ENCODE data around the gene PA2G4.

The PA2G4 gene

DNA sequence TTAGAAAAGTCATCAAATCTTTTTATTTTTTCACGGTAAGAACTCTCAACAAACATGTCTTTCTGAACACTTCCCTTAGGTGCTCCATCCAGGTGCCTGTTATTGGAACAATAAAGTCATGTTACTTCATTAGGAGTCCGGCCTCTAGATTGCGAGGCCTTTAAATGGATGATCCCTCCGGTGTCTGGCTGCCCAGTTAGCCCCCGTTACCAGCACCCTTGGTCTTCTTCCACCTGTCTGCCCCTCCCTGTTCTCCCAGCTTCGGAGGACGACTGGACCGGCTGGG lies 593 bp upstream of the PA2G4 start:
- Histone ChIP-seq H3K4me3 (ENCODE audit: severe bottlenecking) (peak overlapping the region; percentile 77), H3K9me3 (ENCODE audit: severe bottlenecking) (no peaks in the 10 kb centered on the region), H3K4me1 (ENCODE audit: insufficient read depth, poor library complexity, severe bottlenecking) (peaks cover 8% of the 10 kb centered on the region), H3K27me3 (ENCODE audit: insufficient read depth, poor library complexity, severe bottlenecking) (no peaks in the 10 kb centered on the region), H3K36me3 (ENCODE audit: low read depth) (peaks cover 42% of the 10 kb centered on the region), H3K27ac (ENCODE audit: poor library complexity, severe bottlenecking) (peak overlapping the region; percentile 69)
- no peak for ATAC-seq (ENCODE audit: low read depth)
- TF ChIP-seq, protein P1, sequence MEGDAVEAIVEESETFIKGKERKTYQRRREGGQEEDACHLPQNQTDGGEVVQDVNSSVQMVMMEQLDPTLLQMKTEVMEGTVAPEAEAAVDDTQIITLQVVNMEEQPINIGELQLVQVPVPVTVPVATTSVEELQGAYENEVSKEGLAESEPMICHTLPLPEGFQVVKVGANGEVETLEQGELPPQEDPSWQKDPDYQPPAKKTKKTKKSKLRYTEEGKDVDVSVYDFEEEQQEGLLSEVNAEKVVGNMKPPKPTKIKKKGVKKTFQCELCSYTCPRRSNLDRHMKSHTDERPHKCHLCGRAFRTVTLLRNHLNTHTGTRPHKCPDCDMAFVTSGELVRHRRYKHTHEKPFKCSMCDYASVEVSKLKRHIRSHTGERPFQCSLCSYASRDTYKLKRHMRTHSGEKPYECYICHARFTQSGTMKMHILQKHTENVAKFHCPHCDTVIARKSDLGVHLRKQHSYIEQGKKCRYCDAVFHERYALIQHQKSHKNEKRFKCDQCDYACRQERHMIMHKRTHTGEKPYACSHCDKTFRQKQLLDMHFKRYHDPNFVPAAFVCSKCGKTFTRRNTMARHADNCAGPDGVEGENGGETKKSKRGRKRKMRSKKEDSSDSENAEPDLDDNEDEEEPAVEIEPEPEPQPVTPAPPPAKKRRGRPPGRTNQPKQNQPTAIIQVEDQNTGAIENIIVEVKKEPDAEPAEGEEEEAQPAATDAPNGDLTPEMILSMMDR (IDR thresholded peaks at IDR 0.05; ENCODE audit: poor library complexity, severe bottlenecking), result no peak
- no peak for DNase-seq (ENCODE audit: low spot score)

DNA sequence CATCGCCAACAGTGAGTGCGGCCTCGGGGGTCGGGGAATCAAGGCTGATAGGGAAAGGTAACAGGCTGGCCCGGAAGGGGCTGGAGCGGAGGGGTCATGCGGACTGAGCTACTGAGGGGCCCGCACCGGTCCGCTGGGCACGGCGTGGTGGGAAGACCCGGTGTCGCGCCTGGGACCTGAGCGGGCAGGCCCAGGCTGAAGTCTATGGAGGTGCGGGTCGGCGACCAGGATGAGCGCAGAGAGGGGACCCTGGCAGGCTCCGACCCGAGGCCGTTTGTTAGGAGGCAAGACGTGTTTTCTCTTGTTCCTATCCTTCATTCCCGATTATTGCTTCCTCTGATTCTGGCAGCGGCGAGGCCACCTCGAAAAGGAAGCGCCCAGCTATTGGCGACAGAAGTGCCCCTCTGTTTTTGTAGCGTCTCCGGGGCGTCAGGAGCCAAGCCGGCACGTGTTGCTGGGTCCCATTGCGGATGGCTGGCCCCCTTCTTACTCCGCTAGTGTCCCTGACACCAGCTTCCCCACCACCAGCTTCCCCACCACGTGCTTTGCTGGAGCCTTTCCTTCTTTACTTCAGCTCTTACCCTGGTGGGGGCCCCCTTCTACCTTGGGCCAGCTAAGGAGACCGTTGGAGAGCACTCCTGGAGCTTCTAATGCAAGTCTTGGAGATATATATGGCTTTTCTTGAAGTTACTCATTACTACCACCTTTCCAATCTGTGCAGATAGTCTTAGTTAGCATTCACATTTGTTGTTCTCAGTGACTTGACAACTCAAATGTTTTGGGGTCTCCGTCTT lies 653 bp downstream of the PA2G4 start:
- TF ChIP-seq, protein P1 (IDR thresholded peaks at IDR 0.05; ENCODE audit: poor library complexity, severe bottlenecking), result peak; percentile 13
- H3K4me1 ChIP-seq (ENCODE audit: insufficient read depth, poor library complexity, severe bottlenecking), result peaks cover 8% of the 10 kb centered on the region
- H3K27ac ChIP-seq (ENCODE audit: poor library complexity, severe bottlenecking), result peak overlapping the region; percentile 69
- no peaks in the 10 kb centered on the region for H3K27me3 ChIP-seq (ENCODE audit: insufficient read depth, poor library complexity, severe bottlenecking)
- peak; percentile 62 for DNase-seq (ENCODE audit: low spot score)
- no peaks in the 10 kb centered on the region for H3K9me3 ChIP-seq (ENCODE audit: severe bottlenecking)
- peak overlapping the region; percentile 77 for H3K4me3 ChIP-seq (ENCODE audit: severe bottlenecking)
- peak; percentile 2; the same call in 2 of the 3 replicates for ATAC-seq (ENCODE audit: low read depth)
- H3K36me3 ChIP-seq (ENCODE audit: low read depth), result peaks cover 53% of the 10 kb centered on the region

DNA sequence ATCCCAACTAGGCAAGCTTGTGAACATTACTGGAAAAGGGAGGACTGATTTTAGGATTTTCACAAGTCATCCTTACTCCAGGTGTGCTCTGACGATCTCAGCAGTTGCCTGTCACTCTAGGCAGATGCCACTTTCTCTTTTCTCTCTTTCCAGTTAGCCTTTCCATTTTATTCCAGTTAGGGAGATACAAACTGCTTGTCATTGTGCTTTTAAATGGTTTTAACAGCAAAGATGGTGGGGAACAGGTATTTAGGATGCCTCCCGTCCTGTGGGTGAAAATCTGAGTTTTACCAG lies 1.2 kb downstream of the PA2G4 start:
- no peak for ATAC-seq (ENCODE audit: low read depth)
- no peak for DNase-seq (ENCODE audit: low spot score)
- H3K4me1 ChIP-seq (ENCODE audit: insufficient read depth, poor library complexity, severe bottlenecking), result peaks cover 11% of the 10 kb centered on the region
- peak overlapping the region; percentile 69 for H3K27ac ChIP-seq (ENCODE audit: poor library complexity, severe bottlenecking)
- TF ChIP-seq, protein P1 (IDR thresholded peaks at IDR 0.05; ENCODE audit: poor library complexity, severe bottlenecking), result no peak
- H3K36me3 ChIP-seq (ENCODE audit: low read depth), result peaks cover 55% of the 10 kb centered on the region
- no peaks in the 10 kb centered on the region for H3K27me3 ChIP-seq (ENCODE audit: insufficient read depth, poor library complexity, severe bottlenecking)
- H3K9me3 ChIP-seq (ENCODE audit: severe bottlenecking), result no peaks in the 10 kb centered on the region
- peak overlapping the region; percentile 77 for H3K4me3 ChIP-seq (ENCODE audit: severe bottlenecking)

DNA sequence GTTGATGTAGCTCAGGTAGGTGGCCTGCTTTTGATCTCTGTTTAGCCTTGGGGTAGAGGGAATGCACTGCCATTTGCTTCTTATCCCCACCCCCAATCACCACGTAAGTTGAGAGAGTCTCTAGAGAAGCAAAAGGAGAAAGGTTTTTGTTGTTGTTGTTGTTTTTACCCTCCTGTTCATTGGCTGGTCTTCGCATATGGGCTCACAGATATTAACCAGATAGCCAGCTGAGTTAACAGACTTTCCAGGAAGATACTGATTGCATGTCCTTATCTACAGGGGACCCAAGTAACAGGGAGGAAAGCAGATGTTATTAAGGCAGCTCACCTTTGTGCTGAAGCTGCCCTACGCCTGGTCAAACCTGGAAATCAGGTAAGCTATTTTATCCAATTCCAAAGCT lies 2.9 kb downstream of the PA2G4 start:
- no peak for ATAC-seq (ENCODE audit: low read depth)
- no peaks in the 10 kb centered on the region for H3K27me3 ChIP-seq (ENCODE audit: insufficient read depth, poor library complexity, severe bottlenecking)
- peaks cover 72% of the 10 kb centered on the region for H3K36me3 ChIP-seq (ENCODE audit: low read depth)
- TF ChIP-seq, protein P1 (IDR thresholded peaks at IDR 0.05; ENCODE audit: poor library complexity, severe bottlenecking), result no peak
- H3K27ac ChIP-seq (ENCODE audit: poor library complexity, severe bottlenecking), result no peak overlapping the region
- no peaks in the 10 kb centered on the region for H3K9me3 ChIP-seq (ENCODE audit: severe bottlenecking)
- peaks cover 11% of the 10 kb centered on the region for H3K4me1 ChIP-seq (ENCODE audit: insufficient read depth, poor library complexity, severe bottlenecking)
- no peak overlapping the region for H3K4me3 ChIP-seq (ENCODE audit: severe bottlenecking)
- no peak for DNase-seq (ENCODE audit: low spot score)

DNA sequence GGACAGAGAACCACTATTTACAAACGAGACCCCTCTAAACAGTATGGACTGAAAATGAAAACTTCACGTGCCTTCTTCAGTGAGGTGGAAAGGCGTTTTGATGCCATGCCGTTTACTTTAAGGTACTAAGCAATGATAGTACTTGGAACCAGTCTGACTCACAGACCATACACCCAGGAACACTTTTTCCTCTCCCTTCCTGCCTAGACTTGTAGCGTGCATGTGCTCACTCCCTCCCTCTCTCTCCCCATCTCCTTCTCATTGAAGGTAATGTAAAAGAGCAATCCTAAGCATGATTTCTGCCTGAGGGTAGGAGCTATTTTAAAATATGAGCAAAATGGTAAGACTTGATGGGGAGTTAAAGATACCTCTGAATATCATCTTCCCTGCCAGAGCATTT lies 6.2 kb downstream of the PA2G4 start:
- peaks cover 16% of the 10 kb centered on the region for H3K4me1 ChIP-seq (ENCODE audit: insufficient read depth, poor library complexity, severe bottlenecking)
- peak overlapping the region; percentile 28 for H3K27ac ChIP-seq (ENCODE audit: poor library complexity, severe bottlenecking)
- DNase-seq (ENCODE audit: low spot score), result no peak
- peaks cover 72% of the 10 kb centered on the region for H3K36me3 ChIP-seq (ENCODE audit: low read depth)
- H3K9me3 ChIP-seq (ENCODE audit: severe bottlenecking), result no peaks in the 10 kb centered on the region
- peak; percentile 75 for ATAC-seq (ENCODE audit: low read depth)
- no peak overlapping the region for H3K4me3 ChIP-seq (ENCODE audit: severe bottlenecking)
- TF ChIP-seq, protein P1 (IDR thresholded peaks at IDR 0.05; ENCODE audit: poor library complexity, severe bottlenecking), result no peak
- H3K27me3 ChIP-seq (ENCODE audit: insufficient read depth, poor library complexity, severe bottlenecking), result no peaks in the 10 kb centered on the region

Measured in RWPE2 (cell line).